WERI-Rb-1 (cell line): ENCODE measurements around the gene NFATC3.
A peak's percentile ranks its signal among the peaks of the same experiment; 100 is the strongest.

ENCODE experiments used
- DNase-seq: peaks from one replicate; pipeline ENCODE4 v3.0.0-alpha.2; 2020
- H3K27ac ChIP-seq: fragments of 250-450 bp; sonication (Bioruptor Pico); 2 replicates; pipeline ENCODE4 v1.5.1; 2020; ENCODE audit warnings: mild to moderate bottlenecking, moderate library complexity
- H3K27me3 ChIP-seq: fragments of 250-450 bp; sonication (Bioruptor Pico); 2 replicates; pipeline ENCODE4 v1.5.1; 2021; ENCODE audit warnings: mild to moderate bottlenecking, low read depth, moderate library complexity; ENCODE audit not compliant: insufficient read depth, severe bottlenecking
- H3K36me3 ChIP-seq: fragments of 250-450 bp; sonication (Bioruptor Pico); 2 replicates; pipeline ENCODE4 v1.5.1; 2020; ENCODE audit warnings: mild to moderate bottlenecking, moderate library complexity
- H3K4me3 ChIP-seq: 2 replicates; pipeline ENCODE4 v1.5.1; 2011; ENCODE audit warnings: low read depth, mild to moderate bottlenecking, control low read depth, low read length
- H3K9me3 ChIP-seq: fragments of 250-450 bp; sonication (Bioruptor Pico); 2 replicates; pipeline ENCODE4 v1.5.1; 2021; ENCODE audit warnings: mild to moderate bottlenecking, moderate library complexity; ENCODE audit not compliant: severe bottlenecking
- CTCF ChIP-seq: IDR thresholded peaks from 2 replicates; pipeline ENCODE4 v1.5.1; 2011; ENCODE audit warnings: low read depth, mild to moderate bottlenecking, control low read depth, inconsistent platforms, low read length

NFATC3 gene

DNA sequence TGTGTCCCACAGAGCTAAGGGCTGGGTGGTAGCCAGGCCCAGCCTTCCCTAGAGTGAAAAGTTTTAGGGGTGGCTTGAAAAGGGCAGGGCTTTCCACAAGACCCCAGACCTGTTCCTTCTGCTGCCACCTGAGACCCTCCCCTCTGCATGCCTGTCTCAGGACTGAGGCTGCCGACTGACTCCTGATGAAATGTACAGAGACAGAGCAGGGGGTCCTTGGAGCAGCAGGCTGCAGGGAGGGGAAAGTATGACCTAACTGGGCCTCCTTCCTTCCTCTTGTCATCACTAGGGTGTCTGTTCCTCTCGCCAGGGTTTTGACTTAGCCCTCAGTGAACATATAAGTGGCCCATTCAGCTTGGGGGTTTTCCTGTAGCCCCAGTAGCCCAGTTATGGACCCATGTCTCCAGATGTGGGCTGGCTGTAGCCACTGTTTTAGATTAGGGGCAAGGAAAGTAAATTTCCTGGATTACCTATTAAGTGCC, 14.9 kb upstream of the NFATC3 start:
- DNase-seq, result no peak
- H3K4me3 ChIP-seq, result no peak overlapping the region
- peak overlapping the region; percentile 76 for H3K27ac ChIP-seq
- H3K27me3 ChIP-seq, result no peaks in the 10 kb centered on the region
- no peak for TF ChIP-seq CTCF
- H3K36me3 ChIP-seq, result peaks cover 36% of the 10 kb centered on the region
- H3K9me3 ChIP-seq, result no peaks in the 10 kb centered on the region

DNA sequence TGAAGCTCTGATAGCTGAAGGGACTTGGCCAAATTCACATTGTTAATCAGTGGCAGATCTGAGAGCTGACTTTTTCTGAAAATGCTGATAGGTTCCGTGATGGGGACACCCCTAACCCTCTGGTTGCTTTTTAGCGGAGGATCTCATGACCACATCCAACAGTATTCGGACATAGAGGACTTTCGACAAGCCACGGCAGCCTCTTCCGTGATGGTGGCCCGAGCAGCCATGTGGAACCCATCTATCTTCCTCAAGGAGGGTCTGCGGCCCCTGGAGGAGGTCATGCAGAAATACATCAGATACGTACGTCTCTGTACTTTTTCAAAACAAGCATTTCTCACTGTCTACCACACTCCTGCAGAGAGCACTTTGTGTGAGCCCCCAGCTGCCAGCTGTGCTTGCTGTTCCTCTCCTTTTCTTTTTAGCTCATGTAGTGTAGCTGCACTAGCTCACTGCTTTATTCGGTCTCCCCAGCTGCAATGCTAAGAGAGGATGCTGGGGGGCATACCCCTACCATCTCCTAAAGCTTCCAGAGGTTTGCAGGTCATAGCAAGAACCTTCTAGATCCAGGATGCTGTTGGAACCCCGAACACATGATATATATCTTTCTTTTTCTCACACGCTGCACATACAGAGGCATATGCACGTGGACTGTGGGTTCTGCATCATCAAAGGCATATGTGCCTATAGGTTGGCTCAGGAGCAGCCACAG, 14.2 kb upstream of the NFATC3 start:
- Histone ChIP-seq H3K9me3 (no peaks in the 10 kb centered on the region), H3K4me3 (no peak overlapping the region), H3K27me3 (no peaks in the 10 kb centered on the region), H3K36me3 (peaks cover 39% of the 10 kb centered on the region), H3K27ac (no peak overlapping the region)
- no peak for DNase-seq
- no peak for TF ChIP-seq CTCF

DNA sequence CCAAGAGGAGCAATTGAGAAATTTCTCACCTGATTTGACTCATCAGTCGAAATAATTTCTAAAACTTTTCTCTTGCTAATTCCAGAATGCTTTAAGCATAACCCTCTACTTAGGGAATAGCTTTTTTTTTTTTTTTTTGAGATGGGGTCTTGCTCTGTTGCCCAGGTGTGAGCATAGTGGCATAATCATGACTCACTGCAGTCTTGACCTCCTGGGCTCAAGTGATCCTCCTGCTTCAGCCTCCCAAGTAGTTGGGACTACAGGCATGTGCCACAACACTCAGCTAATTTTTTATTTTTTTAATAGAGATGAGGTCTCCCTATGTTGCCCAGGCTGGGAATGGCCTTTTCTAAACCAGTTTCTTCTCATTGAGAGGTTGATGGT, 13.7 kb upstream of the NFATC3 start:
- Histone ChIP-seq H3K36me3 (peaks cover 39% of the 10 kb centered on the region), H3K4me3 (no peak overlapping the region), H3K27me3 (no peaks in the 10 kb centered on the region), H3K27ac (no peak overlapping the region), H3K9me3 (no peaks in the 10 kb centered on the region)
- no peak for TF ChIP-seq CTCF
- DNase-seq, result no peak

- TF ChIP-seq CTCF, result no peak
- Histone ChIP-seq H3K4me3 (no peak overlapping the region), H3K36me3 (peaks cover 41% of the 10 kb centered on the region), H3K27me3 (no peaks in the 10 kb centered on the region), H3K27ac (no peak overlapping the region), H3K9me3 (no peaks in the 10 kb centered on the region)
- DNase-seq, result no peak
Measured at GRCh38 chr16:68072038-68072695, 13.0 kb upstream of the NFATC3 start.

DNA sequence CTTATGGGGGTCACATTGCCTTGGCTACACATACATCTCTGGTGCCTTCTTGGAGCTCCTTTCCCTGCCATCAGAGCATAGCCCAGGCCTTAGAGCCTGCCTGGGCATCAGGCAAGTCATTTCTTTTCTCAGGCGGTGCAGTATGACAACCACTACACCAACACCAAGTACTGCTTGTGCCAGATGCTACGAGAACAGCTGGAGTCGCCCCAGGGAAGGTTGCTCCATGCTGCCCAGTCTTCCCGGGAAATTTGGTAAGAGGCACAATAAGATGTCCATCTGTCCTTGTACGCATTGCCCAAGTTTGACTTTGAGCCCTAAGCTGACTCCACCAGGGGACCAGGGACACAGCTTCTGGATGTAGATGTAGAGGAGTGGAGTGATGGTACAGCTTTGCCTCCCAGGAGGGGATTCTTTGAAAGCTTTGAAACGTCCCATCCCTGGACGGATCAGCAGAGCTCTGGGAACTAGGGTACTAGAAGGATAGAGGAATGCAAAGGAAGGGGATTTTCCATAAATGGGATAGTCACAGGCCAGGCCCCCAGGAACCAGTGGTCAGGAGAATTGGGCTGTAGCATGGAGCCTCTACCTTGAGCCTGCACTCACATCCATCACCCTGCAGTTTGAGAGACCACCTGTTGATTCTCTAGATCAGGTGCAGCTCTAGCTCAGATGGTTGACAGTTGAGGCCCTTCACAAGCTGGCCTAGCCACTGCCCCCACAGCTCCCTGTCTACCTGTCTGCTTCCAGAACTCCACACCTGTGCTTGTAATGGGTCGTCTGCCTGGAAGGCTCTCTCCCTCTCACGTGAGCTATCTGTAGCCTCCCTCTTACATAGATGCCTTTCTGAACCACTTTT, 11.0 kb upstream of the NFATC3 start:
- TF ChIP-seq CTCF, result no peak
- no peak for DNase-seq
- Histone ChIP-seq H3K27me3 (no peaks in the 10 kb centered on the region), H3K4me3 (no peak overlapping the region), H3K36me3 (peaks cover 47% of the 10 kb centered on the region), H3K27ac (no peak overlapping the region), H3K9me3 (no peaks in the 10 kb centered on the region)
